ENCODE measurements around the gene PDK1.

The PDK1 gene

DNA sequence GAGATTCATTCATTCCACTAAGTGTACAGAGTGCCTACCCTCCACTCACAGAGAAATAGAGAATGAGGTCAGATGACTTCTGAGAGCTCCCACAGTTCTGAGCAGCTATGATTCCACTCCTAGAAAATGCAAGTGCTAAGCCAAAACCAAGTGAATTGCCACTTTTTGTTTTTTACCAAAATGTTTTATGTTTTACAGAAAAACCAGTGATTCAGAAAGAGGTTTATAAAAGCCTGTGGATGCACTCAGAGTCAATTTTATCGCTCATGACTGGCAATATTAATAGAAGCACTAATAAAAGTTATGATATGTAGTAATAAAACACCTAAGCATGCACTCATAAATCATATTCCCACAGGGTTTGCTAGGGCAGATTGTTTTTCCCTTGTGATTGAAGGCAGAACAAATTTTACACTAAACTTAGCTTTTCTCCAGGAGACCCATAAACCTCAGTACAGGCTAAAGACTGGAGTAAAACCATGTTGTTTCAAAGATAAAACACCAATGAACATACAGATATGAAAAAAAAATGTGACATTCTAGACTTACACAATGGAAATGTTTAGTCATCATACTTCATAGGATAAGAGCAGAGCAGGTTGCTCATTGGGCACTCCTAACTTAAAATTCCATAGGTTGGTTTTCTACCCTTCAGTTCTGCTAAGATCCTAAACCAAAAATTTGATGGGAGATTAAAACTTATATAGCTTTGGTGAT lies 67.5 kb downstream of the PDK1 start:
- TF ChIP-seq, protein P1, sequence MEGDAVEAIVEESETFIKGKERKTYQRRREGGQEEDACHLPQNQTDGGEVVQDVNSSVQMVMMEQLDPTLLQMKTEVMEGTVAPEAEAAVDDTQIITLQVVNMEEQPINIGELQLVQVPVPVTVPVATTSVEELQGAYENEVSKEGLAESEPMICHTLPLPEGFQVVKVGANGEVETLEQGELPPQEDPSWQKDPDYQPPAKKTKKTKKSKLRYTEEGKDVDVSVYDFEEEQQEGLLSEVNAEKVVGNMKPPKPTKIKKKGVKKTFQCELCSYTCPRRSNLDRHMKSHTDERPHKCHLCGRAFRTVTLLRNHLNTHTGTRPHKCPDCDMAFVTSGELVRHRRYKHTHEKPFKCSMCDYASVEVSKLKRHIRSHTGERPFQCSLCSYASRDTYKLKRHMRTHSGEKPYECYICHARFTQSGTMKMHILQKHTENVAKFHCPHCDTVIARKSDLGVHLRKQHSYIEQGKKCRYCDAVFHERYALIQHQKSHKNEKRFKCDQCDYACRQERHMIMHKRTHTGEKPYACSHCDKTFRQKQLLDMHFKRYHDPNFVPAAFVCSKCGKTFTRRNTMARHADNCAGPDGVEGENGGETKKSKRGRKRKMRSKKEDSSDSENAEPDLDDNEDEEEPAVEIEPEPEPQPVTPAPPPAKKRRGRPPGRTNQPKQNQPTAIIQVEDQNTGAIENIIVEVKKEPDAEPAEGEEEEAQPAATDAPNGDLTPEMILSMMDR (IDR thresholded peaks at IDR 0.05; ENCODE audit: insufficient read depth, low read depth, low read length, missing control alignments): no peak
- no peak for DNase-seq (ENCODE audit: low read depth)
- no peak overlapping the region for H3K4me3 ChIP-seq (ENCODE audit: low read length)

DNA sequence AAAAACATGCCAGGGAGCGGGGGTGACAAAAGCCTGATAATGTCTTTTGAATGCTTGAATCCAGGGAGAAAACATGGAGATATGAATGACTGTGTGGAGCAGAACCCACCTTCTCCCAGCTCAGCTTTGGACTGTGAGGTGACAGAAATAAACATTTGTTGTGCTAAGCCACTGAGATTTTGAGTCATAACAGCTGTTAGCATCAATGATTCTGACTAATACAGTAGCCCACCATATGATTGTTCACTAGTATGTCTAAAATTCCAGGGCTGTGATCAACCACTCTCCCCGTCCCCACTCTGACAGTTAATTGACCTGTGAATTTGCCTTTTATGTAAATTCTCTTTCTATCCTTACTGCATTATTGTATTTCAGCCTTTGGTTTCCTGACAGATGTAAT lies 69.1 kb downstream of the PDK1 start:
- TF ChIP-seq, protein P1 (IDR thresholded peaks at IDR 0.05; ENCODE audit: insufficient read depth, low read depth, low read length, missing control alignments): no peak
- no peak overlapping the region for H3K4me3 ChIP-seq (ENCODE audit: low read length)
- DNase-seq (ENCODE audit: low read depth): no peak

GRCh38 chr2:172627181-172627580 lies 71.3 kb downstream of the PDK1 start:
- TF ChIP-seq, protein P1 (IDR thresholded peaks at IDR 0.05; ENCODE audit: insufficient read depth, low read depth, low read length, missing control alignments): no peak
- DNase-seq (ENCODE audit: low read depth): no peak
- no peak overlapping the region for H3K4me3 ChIP-seq (ENCODE audit: low read length)

DNA sequence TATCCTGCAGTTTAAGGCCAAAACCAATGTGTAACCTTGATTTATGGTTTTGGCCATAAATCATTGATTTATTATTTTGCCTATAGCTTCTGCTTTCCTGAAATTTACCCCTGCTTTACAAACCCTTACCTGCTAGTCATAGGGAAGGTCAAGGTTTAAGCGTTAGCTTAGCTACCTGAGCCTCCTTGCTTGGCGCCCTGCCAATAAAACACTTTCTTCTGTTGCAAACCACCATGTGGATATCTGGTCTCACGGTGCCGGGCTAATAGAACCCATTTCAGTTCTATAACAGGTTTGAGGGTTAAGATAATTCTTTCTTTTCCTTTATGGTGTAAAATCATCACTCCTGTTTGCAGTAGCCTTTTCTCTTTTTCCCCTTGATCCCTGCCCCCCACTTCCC lies 72.2 kb downstream of the PDK1 start:
- TF ChIP-seq, protein P1 (IDR thresholded peaks at IDR 0.05; ENCODE audit: insufficient read depth, low read depth, low read length, missing control alignments): no peak
- no peak for DNase-seq (ENCODE audit: low read depth)
- H3K4me3 ChIP-seq (ENCODE audit: low read length): no peak overlapping the region

- DNase-seq (ENCODE audit: low read depth): no peak
- no peak overlapping the region for H3K4me3 ChIP-seq (ENCODE audit: low read length)
- TF ChIP-seq, protein P1 (IDR thresholded peaks at IDR 0.05; ENCODE audit: insufficient read depth, low read depth, low read length, missing control alignments): no peak
These were observed 73.7 kb downstream of the PDK1 start for GRCh38 chr2:172629586-172629985.

DNA sequence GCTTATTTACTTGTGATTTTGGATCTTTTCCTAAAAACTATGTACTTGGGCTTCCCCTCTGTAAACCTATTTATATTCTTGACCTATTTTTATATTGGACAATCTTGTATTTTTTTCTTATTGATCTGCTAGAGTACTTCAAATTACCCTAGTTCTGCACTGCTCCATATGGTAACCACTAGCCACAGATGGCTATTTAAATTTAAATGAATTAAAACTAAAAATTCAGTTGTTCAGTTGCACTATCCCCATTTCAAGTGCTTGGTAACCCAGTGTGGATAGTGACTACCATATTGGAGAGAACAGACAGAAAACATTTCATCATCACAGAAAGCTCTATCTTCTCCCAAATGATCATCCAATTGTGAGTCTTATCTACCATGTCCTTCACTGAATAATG lies 74.3 kb downstream of the PDK1 start:
- no peak overlapping the region for H3K4me3 ChIP-seq (ENCODE audit: low read length)
- DNase-seq (ENCODE audit: low read depth): no peak
- TF ChIP-seq, protein P1 (IDR thresholded peaks at IDR 0.05; ENCODE audit: insufficient read depth, low read depth, low read length, missing control alignments): no peak

DNA sequence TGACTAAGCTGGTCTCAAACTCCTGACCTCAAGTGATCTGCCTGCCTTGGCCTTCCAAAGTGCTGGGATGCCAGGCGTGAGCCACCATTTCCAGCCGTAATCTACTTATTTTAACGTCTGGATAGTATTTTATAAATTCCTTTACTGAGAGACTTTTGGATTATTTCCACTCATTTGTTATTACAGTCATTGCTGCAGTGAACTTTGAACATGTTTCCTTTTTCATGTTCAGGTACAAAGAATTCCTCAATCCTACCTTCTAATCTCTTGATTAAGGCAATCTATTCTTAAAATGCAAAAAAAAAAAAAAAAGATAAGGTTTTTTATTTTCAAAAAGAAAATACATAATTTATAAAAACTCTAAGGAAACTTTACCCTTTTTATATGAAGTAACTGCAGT lies 78.6 kb downstream of the PDK1 start:
- DNase-seq (ENCODE audit: low read depth): no peak
- TF ChIP-seq, protein P1 (IDR thresholded peaks at IDR 0.05; ENCODE audit: insufficient read depth, low read depth, low read length, missing control alignments): no peak
- no peak overlapping the region for H3K4me3 ChIP-seq (ENCODE audit: low read length)
